K562 (cell line): ENCODE results near the gene SORCS2. TPM values are rescaled to one million over a fixed set of nuclear protein-coding genes. Genes with fewer than 3 reads are reported as not detected.

Experiments used
- ATAC-seq: fragments of 200-7000 bp; cut with Tn5 transposase; 3 replicates; pipeline ENCODE4 v1.9.1; 2020; ENCODE audit warnings: moderate library complexity
- BruUV-seq: library from RNA; stranded (reverse); fragments of 400-500 nt; replicated peaks from 2 replicates; lab custom pipeline; 2021; lab: Mats Ljungman, UMichigan
- CTCF ChIA-PET: fragments of 300-600 bp; formaldehyde crosslinking; extraction: SDS; loops from one replicate; lab custom pipeline; 2021; ENCODE audit warnings: low intra/inter-chr PET ratio; lab: Yijun Ruan, JAX
- POLR2A ChIA-PET: fragments of 300-600, 350-650 bp; sonication (Branson Sonifier 250); formaldehyde crosslinking; extraction: SDS; loops from one replicate; lab custom pipeline; 2021; ENCODE audit warnings: antibody characterized with exemption, inconsistent platforms; lab: Yijun Ruan, JAX
- DNase-seq, 4 experiments: peaks; one replicate each; pipeline versions ENCODE4 v3.0.0 to v3.0.0-alpha.2; 2011 to 2018; ENCODE audit warnings: low spot score in 3 of 4, mixed read lengths in 3 of 4; ENCODE audit errors: extremely low read depth in 1 of 4
- FAIRE-seq: peaks from 2 replicates; lab custom pipeline; 2011; peaks lifted over from hg19 to GRCh38; lab: Jason Lieb, UNC
- H2AFZ ChIP-seq: 2 replicates; pipeline ENCODE4 v1.6.0; 2011; ENCODE audit warnings: low read depth, low read length, control low read depth, inconsistent platforms
- H3K27ac ChIP-seq: fragments of 200-600 bp; 3 replicates; pipeline ENCODE4 v1.8.0; 2011; ENCODE audit warnings: low read depth, mild to moderate bottlenecking, control low read depth, inconsistent platforms, low read length, moderate library complexity, mixed read lengths; ENCODE audit errors: extremely low read depth
- H3K27me3 ChIP-seq, 2 experiments: fragments of 300-600 bp in 1 of 2; 2 replicates in 1 of 2; 3 replicates in 1 of 2; pipeline versions ENCODE4 v1.6.0 to v1.8.0; 2011; ENCODE audit warnings: inconsistent platforms in 2 of 2, low read length in 2 of 2, mild to moderate bottlenecking in 1 of 2, mixed read lengths in 1 of 2, moderate library complexity in 1 of 2; ENCODE audit not compliant: control insufficient read depth in 2 of 2, insufficient read depth in 2 of 2
- H3K36me3 ChIP-seq: fragments of 300-600 bp; 3 replicates; pipeline ENCODE4 v1.8.0; 2011; ENCODE audit warnings: mild to moderate bottlenecking, low read length, inconsistent platforms; ENCODE audit not compliant: control insufficient read depth, insufficient read depth
- H3K4me1 ChIP-seq, 2 experiments: fragments of 200-600 bp in 1 of 2; replicated peaks in 1 of 2; 2 replicates in 1 of 2; 3 replicates in 1 of 2; pipeline versions ENCODE4 v1.5.1 to v1.8.0; 2011; ENCODE audit warnings: inconsistent platforms in 2 of 2, low read length in 2 of 2, mild to moderate bottlenecking in 1 of 2, mixed read lengths in 1 of 2, moderate library complexity in 1 of 2; ENCODE audit not compliant: control insufficient read depth in 2 of 2, insufficient read depth in 2 of 2
- H3K4me2 ChIP-seq: 2 replicates; pipeline ENCODE4 v1.6.1; 2011; ENCODE audit warnings: low read length, control low read depth, inconsistent platforms, mixed read lengths; ENCODE audit not compliant: insufficient read depth
- H3K4me3 ChIP-seq: fragments of 200-600 bp; sonication (generic), shearing (Covaris generic); 2 replicates; pipeline ENCODE4 v1.5.1; 2016; ENCODE audit warnings: control low read depth, inconsistent platforms
- H3K79me2 ChIP-seq: fragments of 200-600 bp; 3 replicates; pipeline ENCODE4 v1.8.0; 2011; ENCODE audit warnings: low read length, inconsistent platforms; ENCODE audit not compliant: control insufficient read depth, insufficient read depth
- H3K9ac ChIP-seq, 2 experiments: 2 replicates each; pipeline versions ENCODE4 v1.6.0 to v1.6.1; 2011; ENCODE audit warnings: low read depth in 2 of 2, low read length in 2 of 2, control low read depth in 1 of 2, inconsistent platforms in 1 of 2, mild to moderate bottlenecking in 1 of 2, mixed read lengths in 1 of 2; ENCODE audit not compliant: insufficient read depth in 1 of 2
- H3K9me1 ChIP-seq: one replicate; pipeline ENCODE4 v1.6.0; 2011; ENCODE audit warnings: inconsistent platforms, mild to moderate bottlenecking, low read length, moderate library complexity; ENCODE audit not compliant: control insufficient read depth, insufficient read depth
- H3K9me3 ChIP-seq: replicated peaks from 2 replicates; pipeline ENCODE4 v1.5.1; 2011; ENCODE audit warnings: low read depth, low read length, inconsistent platforms; ENCODE audit not compliant: control insufficient read depth, insufficient read depth
- H4K20me1 ChIP-seq: replicated peaks from 2 replicates; pipeline ENCODE4 v1.6.1; 2011; ENCODE audit warnings: low read length, inconsistent platforms, mixed read lengths; ENCODE audit not compliant: control insufficient read depth, insufficient read depth
- AFF1 ChIP-seq, 2 experiments: fragments of 450-650 bp; IDR thresholded peaks; 2 replicates each; pipeline ENCODE4 v1.6.1; 2018; ENCODE audit warnings: mild to moderate bottlenecking in 2 of 2, low read depth in 1 of 2; ENCODE audit not compliant: partially characterized antibody in 2 of 2
- DMBX1 ChIP-seq: fragments of 250-450 bp; sonication (Bioruptor Pico); IDR thresholded peaks from 2 replicates; pipeline ENCODE4 v1.8.0; 2022; ENCODE audit warnings: inconsistent platforms, mild to moderate bottlenecking, moderate library complexity, borderline replicate concordance
- EP400 ChIP-seq: fragments of 450-650 bp; IDR thresholded peaks from 2 replicates; pipeline ENCODE4 v1.6.1; 2017; ENCODE audit warnings: antibody characterized with exemption, mild to moderate bottlenecking, moderate library complexity
- FOXA1 ChIP-seq: fragments of 450-650 bp; IDR thresholded peaks from 2 replicates; pipeline ENCODE4 v1.6.1; 2016; ENCODE audit warnings: mild to moderate bottlenecking, borderline replicate concordance
- HDGF ChIP-seq: fragments of 450-650 bp; IDR thresholded peaks from 2 replicates; pipeline ENCODE4 v1.6.1; 2016
- HNRNPH1 ChIP-seq: fragments of 200-400 bp; formaldehyde crosslinking; optimal IDR thresholded peaks from 2 replicates; pipeline ENCODE3; 2017; ENCODE audit warnings: low read depth, mild to moderate bottlenecking, low read length, moderate library complexity
- KAT2B ChIP-seq: IDR thresholded peaks from one replicate; pipeline ENCODE4 v1.6.1; 2012; ENCODE audit warnings: low read depth, mild to moderate bottlenecking, control low read depth, inconsistent platforms, low read length, moderate library complexity
- TAF1 ChIP-seq: IDR thresholded peaks from 2 replicates; pipeline ENCODE4 v1.6.1; 2011; ENCODE audit warnings: mild to moderate bottlenecking, low read length, moderate library complexity; ENCODE audit not compliant: insufficient read depth, control insufficient read depth, severe bottlenecking; ENCODE audit errors: extremely low read depth
- ZNF197 ChIP-seq: fragments of 200-800 bp; sonication (Bioruptor generic); IDR thresholded peaks from 2 replicates; pipeline ENCODE4 v1.6.1; 2016; ENCODE audit warnings: low read depth, missing genetic modification characterization, missing compliant biosample characterization
- ZNF3 ChIP-seq: fragments of 250-450 bp; sonication (Bioruptor Pico); IDR thresholded peaks from 2 replicates; pipeline ENCODE4 v1.5.0; 2021; ENCODE audit warnings: mild to moderate bottlenecking, moderate library complexity
- ZNF76 ChIP-seq: fragments of 250-450 bp; sonication (Bioruptor Pico); IDR thresholded peaks from 2 replicates; pipeline ENCODE4 v1.4.0; 2020; ENCODE audit warnings: mild to moderate bottlenecking, moderate library complexity, borderline replicate concordance
- WGBS: fragments of 100-300 bp; shearing (Covaris generic); methylation state at CpG from one replicate; pipeline ENCODE4 v1.1.6; 2016; ENCODE audit warnings: low coverage, mixed read lengths; ENCODE audit not compliant: insufficient coverage; ENCODE audit errors: missing lambda C conversion rate; 5-methylcytosine and 5-hydroxymethylcytosine counted together
- in situ Hi-C: fragments of 300-500 bp; cut with MboI; formaldehyde crosslinking; loops from 4 replicates; pipeline ENCODE4 v1.15.0; 2018; ENCODE audit warnings: inconsistent platforms, mixed read lengths
- intact Hi-C: fragments of 100-400 bp; cut with micrococcal nuclease; formaldehyde crosslinking; loops from 2 replicates; pipeline ENCODE4 v1.14.2; 2022
- polyA plus RNA-seq, 8 experiments: library from polyadenylated mRNA; depleted of rRNA in 4 of 8; stranded (reverse) in 5 of 8; unstranded in 3 of 8; fragments of >200 nt; fragmentation: Nextera tagmentation in 2 of 8; fragmentation: Illumina TruSeq in 1 of 8; extraction: Ambion mirVana in 2 of 8; extraction: Trizol in 1 of 8; gene quantifications; 2 replicates each; pipeline versions ENCODE4 v1.2.1 to v1.2.3, GENCODE V29; 2011 to 2014; ENCODE audit warnings: inconsistent platforms in 1 of 8, missing spikeins in 1 of 8
- total RNA-seq, 7 experiments: library from RNA; depleted of rRNA in 6 of 7; stranded (reverse); fragments of >200 nt in 6 of 7; fragmentation: Illumina TruSeq in 2 of 7; extraction: Trizol in 2 of 7; gene quantifications; 2 replicates each; pipeline versions ENCODE4 v1.2.1 to v1.2.3, GENCODE V29; 2011 to 2021; ENCODE audit warnings: low replicate concordance in 1 of 7
- TF ChIP-seq, protein P1 (sequence below): sonication (generic); formaldehyde crosslinking; IDR thresholded peaks from 2 replicates; pipeline ENCODE4 v1.8.1; 2023; ENCODE audit warnings: mild to moderate bottlenecking, missing genetic modification reagents

The SORCS2 gene
- total and polyA plus RNA-seq, 9 of the 15 experiments (the other 6 are each of a cell fraction or from before 2014, with no cell fraction given) = not detected

GRCh38 chr4:7571001-7571400, 378.7 kb downstream of the SORCS2 start:
- no peak for TF ChIP-seq FOXA1
- TF ChIP-seq HNRNPH1 = no peak
- no peak for TF ChIP-seq EP400
- no peak for TF ChIP-seq KAT2B
- no peak for TF ChIP-seq ZNF197
- ATAC-seq = no peak
- H2AFZ ChIP-seq = no peak overlapping the region
- no peaks in the 10 kb centered on the region for H3K9me1 ChIP-seq
- intact Hi-C loops = no loop called here
- no peak overlapping the region for H3K27ac ChIP-seq
- no peak for FAIRE-seq
- POLR2A ChIA-PET = no interaction called here
- no peak for DNase-seq
- H3K4me1 ChIP-seq = no peaks in the 10 kb centered on the region
- H3K9me3 ChIP-seq = no peaks in the 10 kb centered on the region
- in situ Hi-C loops = no loop called here
- WGBS = 0% methylated on average over 6 of the region's 6 CpGs
- H3K9ac ChIP-seq = no peak overlapping the region
- H3K4me3 ChIP-seq = no peak overlapping the region
- H3K36me3 ChIP-seq = no peaks in the 10 kb centered on the region
- no TSS peak for BruUV-seq
- H3K79me2 ChIP-seq = no peaks in the 10 kb centered on the region
- H3K4me2 ChIP-seq = no peak overlapping the region
- H3K27me3 ChIP-seq = 0 out of 5 replicates have a peak, but pooled peaks cover 0 to 3% of the 10 kb centered on the region in 2 experiments
- CTCF ChIA-PET = no interaction called here
- H4K20me1 ChIP-seq = no peaks in the 10 kb centered on the region

GRCh38 chr4:7571701-7572100, 379.4 kb downstream of the SORCS2 start:
- POLR2A ChIA-PET = no interaction called here
- 1% methylated on average over 12 of the region's 12 CpGs for WGBS
- H3K9ac ChIP-seq = no peak overlapping the region
- H3K9me3 ChIP-seq = no peaks in the 10 kb centered on the region
- intact Hi-C loops (no loop called here), in situ Hi-C loops (no loop called here)
- H4K20me1 ChIP-seq = no peaks in the 10 kb centered on the region
- H3K4me3 ChIP-seq = no peak overlapping the region
- CTCF ChIA-PET = no interaction called here
- no peak overlapping the region for H3K4me2 ChIP-seq
- ATAC-seq (no peak), FAIRE-seq (no peak), DNase-seq (no peak)
- H3K79me2 ChIP-seq = no peaks in the 10 kb centered on the region
- 0 out of 5 replicates have a peak, but pooled peaks cover 0 to 3% of the 10 kb centered on the region in 2 experiments for H3K27me3 ChIP-seq
- no TSS peak for BruUV-seq
- H3K4me1 ChIP-seq = no peaks in the 10 kb centered on the region
- H2AFZ ChIP-seq = no peak overlapping the region
- no peak overlapping the region for H3K27ac ChIP-seq
- no peaks in the 10 kb centered on the region for H3K36me3 ChIP-seq
- no peaks in the 10 kb centered on the region for H3K9me1 ChIP-seq
- TF ChIP-seq DMBX1 (no peak), HDGF (no peak), ZNF76 (CRISPR knock-in tag) (no peak), TAF1 (no peak), AFF1 (IDR thresholded peaks at IDR 0.05; ENCODE audit: low read depth in 1 of 2, partially characterized antibody in 2 of 2) (no peak), ZNF3 (CRISPR knock-in tag) (no peak)
- TF ChIP-seq, protein P1, sequence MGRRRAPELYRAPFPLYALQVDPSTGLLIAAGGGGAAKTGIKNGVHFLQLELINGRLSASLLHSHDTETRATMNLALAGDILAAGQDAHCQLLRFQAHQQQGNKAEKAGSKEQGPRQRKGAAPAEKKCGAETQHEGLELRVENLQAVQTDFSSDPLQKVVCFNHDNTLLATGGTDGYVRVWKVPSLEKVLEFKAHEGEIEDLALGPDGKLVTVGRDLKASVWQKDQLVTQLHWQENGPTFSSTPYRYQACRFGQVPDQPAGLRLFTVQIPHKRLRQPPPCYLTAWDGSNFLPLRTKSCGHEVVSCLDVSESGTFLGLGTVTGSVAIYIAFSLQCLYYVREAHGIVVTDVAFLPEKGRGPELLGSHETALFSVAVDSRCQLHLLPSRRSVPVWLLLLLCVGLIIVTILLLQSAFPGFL (CRISPR knock-in tag) = no peak
